Transverse colon (tissue), 4 donors: ENCODE data around the gene MYLK. TPM values are rescaled to one million over a fixed set of nuclear protein-coding genes. Genes with fewer than 3 reads are reported as not detected.
"Not testable (repeated sequence)": the region's sequence is repeated elsewhere in the genome, so short reads cannot be mapped to it uniquely, and the experiment has no call there.

Source experiments
- DNase-seq: peaks from one replicate; pipeline ENCODE4 v3.0.0-alpha.2; 2019
- H3K27ac ChIP-seq, 4 donors: fragments of 200-600 bp; sonication (generic); 2 replicates each; pipeline ENCODE4 v1.5.1; 2016 to 2018; ENCODE audit warnings: inconsistent platforms in 4 of 4
- H3K27me3 ChIP-seq: fragments of 200-600 bp; sonication (generic); 2 replicates; pipeline ENCODE4 v1.5.1; 2017; ENCODE audit warnings: inconsistent platforms
- H3K36me3 ChIP-seq, 4 donors: fragments of 200-600 bp; sonication (generic); 2 replicates each; pipeline ENCODE4 v1.5.1; 2017 to 2019; ENCODE audit warnings: inconsistent platforms in 4 of 4
- H3K4me1 ChIP-seq, 4 donors: fragments of 200-600 bp; sonication (generic); 2 replicates each; pipeline ENCODE4 v1.5.1; 2017 to 2020; ENCODE audit warnings: inconsistent platforms in 4 of 4
- H3K4me3 ChIP-seq, 4 donors: fragments of 200-600 bp; sonication (generic); 1 replicate in 1 of 4; 2 replicates in 3 of 4; pipeline versions ENCODE4 v1.5.1 to v1.6.1; 2017 to 2019; ENCODE audit warnings: inconsistent platforms in 4 of 4
- H3K9me3 ChIP-seq, 2 donors: fragments of 200-600 bp; sonication (generic); 2 replicates each; pipeline ENCODE4 v1.5.1; 2017 to 2019; ENCODE audit warnings: inconsistent platforms in 2 of 2
- EP300 ChIP-seq: sonication (generic); formaldehyde crosslinking; IDR thresholded peaks from one replicate; pipeline ENCODE4 v1.6.1; 2017; ENCODE audit warnings: antibody characterized with exemption, low read depth
- POLR2A ChIP-seq: fragments of 450-650 bp; IDR thresholded peaks from one replicate; pipeline ENCODE4 v1.6.1; 2016; ENCODE audit warnings: antibody characterized with exemption, mild to moderate bottlenecking, moderate library complexity
- POLR2AphosphoS5 ChIP-seq, 3 donors: sonication (generic); formaldehyde crosslinking; IDR thresholded peaks; one replicate each; pipeline ENCODE4 v1.6.1; 2016; ENCODE audit warnings: antibody characterized with exemption in 3 of 3
- WGBS, 2 donors: methylation state at CpG; one replicate each; pipeline ENCODE4 v1.1.5; 2018; ENCODE audit warnings: low coverage in 1 of 2; 5-methylcytosine and 5-hydroxymethylcytosine counted together
- in situ Hi-C, 4 donors: fragments of 200-750 bp; cut with MboI; loops; one replicate each; pipeline versions ENCODE4 v1.15.0 to v1.15.1; 2017; ENCODE audit warnings: low sequenced_read_pairs in 3 of 4, low pct_ligation_motif_present in 1 of 4, low pct_unique_long_range_greater_than_20kb in 1 of 4
- intact Hi-C: fragments of 100-400 bp; cut with DNase I; formaldehyde crosslinking; loops from one replicate; pipeline ENCODE4 v1.15.1; 2023; ENCODE audit warnings: low total_unique reads
- total RNA-seq, 4 donors: library from RNA; depleted of rRNA; stranded (reverse); fragments of >200 nt; gene quantifications; one replicate each; pipeline ENCODE4 v1.1.0, GENCODE V29; 2016
- TF ChIP-seq, protein P1 (sequence below), 5 experiments: fragments of 200-600 bp in 3 of 5; fragments of 450-650 bp in 2 of 5; sonication (generic) in 3 of 5; IDR thresholded peaks; 1 replicate in 2 of 5; 2 replicates in 3 of 5; pipeline ENCODE4 v1.5.1; 2016 to 2017; ENCODE audit warnings: antibody characterized with exemption in 5 of 5, inconsistent platforms in 3 of 5, mild to moderate bottlenecking in 2 of 5, moderate library complexity in 1 of 5

MYLK gene
- total RNA-seq, 4 donors from 2014 or later: 230 to 527 (median 349) TPM

DNA sequence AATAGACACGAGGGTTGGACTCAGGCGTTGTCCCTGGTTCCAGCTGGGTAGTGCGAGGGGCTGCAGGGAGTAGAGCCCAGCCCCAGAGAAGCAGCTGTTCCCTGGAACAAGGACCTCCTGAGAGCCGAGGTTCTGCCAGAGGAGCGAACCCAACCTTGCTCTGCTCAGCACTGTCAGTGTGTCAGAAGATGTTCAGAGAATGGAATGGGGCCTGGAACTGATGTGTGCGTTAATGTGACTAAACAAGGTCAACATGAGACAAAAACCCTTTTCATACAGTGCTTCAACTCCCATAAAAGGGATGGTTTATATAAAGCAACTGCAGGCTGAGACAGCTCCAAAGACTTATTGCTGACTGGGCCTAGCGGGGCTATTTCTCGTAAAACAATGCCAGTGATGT is 263.8 kb downstream of the MYLK start:
- intact Hi-C loops: no loop called here
- peak overlapping the region; percentile 79 to 91 (median 83) for H3K27ac ChIP-seq
- peak; percentile 48 for DNase-seq
- H3K4me3 ChIP-seq: peak overlapping the region in 3 of 4 donors; percentile 20 to 43 (median 35)
- H3K36me3 ChIP-seq: peaks cover 0 to 5% (median 0%) of the 10 kb centered on the region in 4 donors
- WGBS, 2 donors: 72% methylated on average over 8 of the region's 8 CpGs; no CpG with 5 or more reads in 1 of the 2 donors
- H3K9me3 ChIP-seq: no peaks in the 10 kb centered on the region
- H3K27me3 ChIP-seq: no peaks in the 10 kb centered on the region
- in situ Hi-C loops: no loop called here
- H3K4me1 ChIP-seq: peaks cover 0 to 7% (median 4%) of the 10 kb centered on the region in 4 donors
- TF ChIP-seq EP300 (peak; percentile 81), POLR2AphosphoS5 (IDR thresholded peaks at IDR 0.05) (peak; percentile 91 to 96 (median 95)), POLR2A (peak; percentile 74)
- TF ChIP-seq, protein P1, sequence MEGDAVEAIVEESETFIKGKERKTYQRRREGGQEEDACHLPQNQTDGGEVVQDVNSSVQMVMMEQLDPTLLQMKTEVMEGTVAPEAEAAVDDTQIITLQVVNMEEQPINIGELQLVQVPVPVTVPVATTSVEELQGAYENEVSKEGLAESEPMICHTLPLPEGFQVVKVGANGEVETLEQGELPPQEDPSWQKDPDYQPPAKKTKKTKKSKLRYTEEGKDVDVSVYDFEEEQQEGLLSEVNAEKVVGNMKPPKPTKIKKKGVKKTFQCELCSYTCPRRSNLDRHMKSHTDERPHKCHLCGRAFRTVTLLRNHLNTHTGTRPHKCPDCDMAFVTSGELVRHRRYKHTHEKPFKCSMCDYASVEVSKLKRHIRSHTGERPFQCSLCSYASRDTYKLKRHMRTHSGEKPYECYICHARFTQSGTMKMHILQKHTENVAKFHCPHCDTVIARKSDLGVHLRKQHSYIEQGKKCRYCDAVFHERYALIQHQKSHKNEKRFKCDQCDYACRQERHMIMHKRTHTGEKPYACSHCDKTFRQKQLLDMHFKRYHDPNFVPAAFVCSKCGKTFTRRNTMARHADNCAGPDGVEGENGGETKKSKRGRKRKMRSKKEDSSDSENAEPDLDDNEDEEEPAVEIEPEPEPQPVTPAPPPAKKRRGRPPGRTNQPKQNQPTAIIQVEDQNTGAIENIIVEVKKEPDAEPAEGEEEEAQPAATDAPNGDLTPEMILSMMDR (IDR thresholded peaks at IDR 0.05): no peak

DNA sequence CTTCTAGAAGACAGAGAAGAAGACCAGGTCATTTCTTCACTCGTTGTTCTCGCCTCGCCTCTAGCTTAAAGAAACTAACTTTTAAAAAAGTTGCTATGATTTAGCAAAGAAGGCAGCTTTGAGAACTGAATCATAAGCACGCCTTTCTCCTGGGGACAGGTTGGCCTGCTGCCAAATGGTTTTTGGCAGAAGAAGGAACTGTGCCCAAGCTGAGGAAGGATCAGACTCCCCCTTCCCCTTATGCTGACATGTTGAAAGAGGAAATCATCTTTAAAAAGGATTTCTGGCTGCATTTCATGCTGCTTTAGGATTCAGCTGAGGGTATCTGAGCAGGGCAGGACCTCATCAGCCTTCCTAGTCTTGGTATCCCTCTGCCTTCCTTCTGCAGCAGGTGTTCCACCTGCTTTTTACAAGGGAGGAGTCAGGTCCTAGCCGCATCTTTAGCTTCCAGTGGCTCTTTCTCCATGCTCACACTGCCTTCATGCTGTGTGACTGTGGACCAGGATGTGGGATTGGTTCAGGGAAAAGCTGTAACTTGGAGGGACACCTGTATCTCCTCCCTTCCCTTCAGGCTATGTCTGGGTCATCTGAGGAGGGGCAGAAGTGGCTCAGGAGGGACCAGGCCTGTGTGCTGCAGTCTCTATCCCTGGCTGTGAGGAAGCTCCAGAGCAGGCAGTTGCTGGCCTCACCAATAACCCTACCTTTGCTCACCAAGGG is 265.2 kb downstream of the MYLK start:
- Histone ChIP-seq H3K36me3 (peaks cover 0 to 8% (median 0%) of the 10 kb centered on the region in 4 donors), H3K27ac (peak overlapping the region; percentile 79 to 91 (median 83)), H3K27me3 (no peaks in the 10 kb centered on the region), H3K4me3 (peak overlapping the region; percentile 7 to 43 (median 28)), H3K4me1 (peaks cover 0 to 7% (median 2%) of the 10 kb centered on the region in 4 donors), H3K9me3 (no peaks in the 10 kb centered on the region)
- in situ Hi-C loops: no loop called here
- intact Hi-C loops: no loop called here
- TF ChIP-seq EP300: no peak
- TF ChIP-seq POLR2AphosphoS5 (IDR thresholded peaks at IDR 0.05): peak in 1 of 3 donors; percentile 51
- peak; percentile 60 for DNase-seq
- WGBS, 2 donors: 53 to 75% methylated on average over 5 of the region's 5 CpGs

DNA sequence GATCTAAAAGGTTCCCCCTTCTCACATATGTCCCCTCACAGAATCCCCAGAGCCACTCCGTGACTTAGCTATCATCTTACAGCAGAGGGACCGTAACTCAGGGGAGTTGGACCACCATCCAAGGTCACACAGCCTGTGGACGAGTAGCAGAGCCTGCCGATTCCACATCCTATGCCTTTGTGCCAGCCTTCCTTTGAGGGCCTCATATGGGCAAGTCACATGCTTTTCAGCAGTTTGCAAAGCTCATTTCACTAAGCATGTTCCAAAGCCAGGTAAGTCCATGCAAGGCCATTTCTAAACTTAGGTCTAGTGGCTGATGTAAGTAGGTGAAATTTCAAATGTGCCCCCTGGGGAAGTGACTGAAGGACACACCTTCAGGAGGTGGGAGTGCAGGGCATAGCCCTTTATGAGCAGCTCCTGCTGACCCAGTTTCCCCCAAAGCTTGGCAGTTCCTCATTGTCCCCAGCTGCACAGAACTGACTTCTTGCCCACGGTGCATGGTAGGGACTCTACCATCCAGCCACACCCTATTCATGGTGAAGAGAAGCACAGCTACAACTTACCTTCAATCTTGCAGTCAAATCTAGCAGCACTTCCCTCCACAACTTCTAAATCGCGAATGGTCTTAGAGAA is 265.9 kb downstream of the MYLK start:
- Histone ChIP-seq H3K9me3 (no peaks in the 10 kb centered on the region), H3K4me1 (peaks cover 0 to 7% (median 2%) of the 10 kb centered on the region in 4 donors), H3K27me3 (no peaks in the 10 kb centered on the region), H3K4me3 (peak overlapping the region in 3 of 4 donors; percentile 20 to 43 (median 35)), H3K36me3 (peaks cover 0 to 15% (median 0%) of the 10 kb centered on the region in 4 donors), H3K27ac (peak overlapping the region; percentile 79 to 91 (median 83))
- TF ChIP-seq POLR2AphosphoS5 (IDR thresholded peaks at IDR 0.05) (peak in 1 of 3 donors; percentile 7), EP300 (no peak)
- 52% methylated on average over 7 of the region's 7 CpGs; no CpG with 5 or more reads in 1 of the 2 donors for WGBS, 2 donors
- intact Hi-C loops: no loop called here
- in situ Hi-C loops: no loop called here
- DNase-seq: no peak

DNA sequence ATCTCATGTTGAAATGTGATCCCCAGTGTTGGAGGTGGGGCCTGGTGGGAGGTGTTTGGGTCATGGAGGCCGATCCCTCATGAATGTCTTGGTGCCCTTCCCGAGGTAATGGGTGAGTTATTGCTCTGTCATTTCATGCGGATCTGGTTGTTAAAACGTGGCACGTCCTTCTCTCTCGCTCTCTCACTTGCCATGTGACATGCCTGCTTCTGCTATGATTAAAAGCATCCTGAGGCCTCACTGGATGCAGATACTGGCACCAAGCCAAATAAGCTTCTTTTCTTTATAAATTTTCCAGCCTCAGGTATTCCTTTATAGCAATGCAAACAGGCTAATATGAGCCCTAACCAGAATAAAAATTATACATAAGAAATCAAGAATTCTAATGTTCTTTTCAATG is 267.5 kb downstream of the MYLK start:
- peaks cover 0 to 7% (median 2%) of the 10 kb centered on the region in 4 donors for H3K4me1 ChIP-seq
- no peaks in the 10 kb centered on the region for H3K9me3 ChIP-seq
- 70 to 87% methylated on average over 3 to 6 of the region's 6 CpGs for WGBS, 2 donors
- no peak for DNase-seq
- H3K27ac ChIP-seq: peak overlapping the region; percentile 5 to 91 (median 83)
- TF ChIP-seq POLR2AphosphoS5 (IDR thresholded peaks at IDR 0.05) (peak; percentile 35 to 70 (median 62)), POLR2A (no peak)
- in situ Hi-C loops (no loop called here), intact Hi-C loops (no loop called here)
- H3K4me3 ChIP-seq: peak overlapping the region in 3 of 4 donors; percentile 4 to 43 (median 35)
- no peaks in the 10 kb centered on the region for H3K27me3 ChIP-seq
- H3K36me3 ChIP-seq: peaks cover 0 to 16% (median 5%) of the 10 kb centered on the region in 4 donors

DNA sequence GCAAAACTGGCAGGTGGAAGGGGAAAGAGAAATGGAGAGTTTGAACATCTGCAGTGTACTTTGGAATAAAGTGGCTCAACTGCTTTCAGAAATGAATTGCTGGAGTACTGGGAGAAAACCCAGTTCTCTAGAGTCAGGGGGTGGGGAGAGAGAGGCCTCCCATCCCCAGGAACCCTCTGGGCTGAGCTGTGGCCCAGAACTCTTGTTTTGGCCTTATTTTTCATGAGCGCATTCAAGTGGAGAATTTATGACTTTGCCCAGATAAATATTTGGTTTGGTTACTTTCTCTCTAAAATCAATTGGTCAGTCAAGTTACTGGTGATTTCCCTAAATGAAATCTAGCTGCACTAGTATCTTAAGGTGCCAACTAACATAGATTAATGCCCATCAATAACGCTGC is 270.6 kb downstream of the MYLK start:
- in situ Hi-C loops: no loop called here
- intact Hi-C loops: no loop called here
- H3K27ac ChIP-seq: peak overlapping the region in 3 of 4 donors; percentile 4 to 91 (median 6)
- DNase-seq: no peak
- no peak overlapping the region for H3K4me3 ChIP-seq
- no peaks in the 10 kb centered on the region for H3K4me1 ChIP-seq
- peaks cover 0 to 16% (median 5%) of the 10 kb centered on the region in 4 donors for H3K36me3 ChIP-seq
- 77 to 79% methylated on average over 1 to 2 of the region's 2 CpGs for WGBS, 2 donors
- TF ChIP-seq POLR2AphosphoS5 (IDR thresholded peaks at IDR 0.05) (peak in 1 of 3 donors; percentile 6), POLR2A (no peak)
- no peaks in the 10 kb centered on the region for H3K9me3 ChIP-seq
- H3K27me3 ChIP-seq: no peaks in the 10 kb centered on the region

DNA sequence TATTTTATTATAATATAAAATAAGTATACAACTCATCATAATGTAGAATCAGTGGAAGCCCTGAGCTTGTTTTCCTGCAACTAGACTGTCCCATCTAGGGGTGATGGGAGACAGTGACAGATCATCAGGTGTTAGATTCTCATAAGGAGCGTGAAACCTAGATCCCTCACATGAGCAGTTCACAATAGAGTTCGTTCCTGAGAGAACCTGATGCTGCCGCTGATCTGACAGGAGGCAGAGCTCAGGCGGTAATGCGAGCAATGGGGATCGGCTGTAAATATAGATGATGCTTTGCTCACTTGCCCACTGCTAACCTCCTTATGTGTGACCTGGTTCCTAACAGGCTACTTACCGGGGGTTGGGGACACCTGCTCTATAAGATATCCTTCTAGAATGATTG is 272.5 kb downstream of the MYLK start:
- H3K4me1 ChIP-seq, H3K4me3 ChIP-seq, DNase-seq, intact Hi-C loops, H3K27me3 ChIP-seq, in situ Hi-C loops, H3K9me3 ChIP-seq: not testable (repeated sequence)
- Histone ChIP-seq H3K27ac (peak overlapping the region in 1 of 4 donors; percentile 16), H3K36me3 (peaks cover 0 to 16% (median 5%) of the 10 kb centered on the region in 4 donors)
- 91 to 100% methylated on average over 5 to 7 of the region's 7 CpGs for WGBS, 2 donors
